Posterior cingulate gyrus (tissue), 11 donors: ENCODE measurements around the gene LUC7L3.
"Not testable (repeated sequence)": the region's sequence is repeated elsewhere in the genome, so short reads cannot be mapped to it uniquely, and the experiment has no call there.

Experiments used
- DNase-seq, 10 donors: peaks; one replicate each; pipeline versions ENCODE4 v3.0.0 to v3.0.0-alpha.2; 2020 to 2021; ENCODE audit warnings: mixed read lengths in 3 of 10
- intact Hi-C: fragments of 100-400 bp; cut with DNase I; formaldehyde crosslinking; loops from one replicate; pipeline ENCODE4 v1.15.1; 2023

Gene LUC7L3, protein sequence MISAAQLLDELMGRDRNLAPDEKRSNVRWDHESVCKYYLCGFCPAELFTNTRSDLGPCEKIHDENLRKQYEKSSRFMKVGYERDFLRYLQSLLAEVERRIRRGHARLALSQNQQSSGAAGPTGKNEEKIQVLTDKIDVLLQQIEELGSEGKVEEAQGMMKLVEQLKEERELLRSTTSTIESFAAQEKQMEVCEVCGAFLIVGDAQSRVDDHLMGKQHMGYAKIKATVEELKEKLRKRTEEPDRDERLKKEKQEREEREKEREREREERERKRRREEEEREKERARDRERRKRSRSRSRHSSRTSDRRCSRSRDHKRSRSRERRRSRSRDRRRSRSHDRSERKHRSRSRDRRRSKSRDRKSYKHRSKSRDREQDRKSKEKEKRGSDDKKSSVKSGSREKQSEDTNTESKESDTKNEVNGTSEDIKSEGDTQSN

DNA sequence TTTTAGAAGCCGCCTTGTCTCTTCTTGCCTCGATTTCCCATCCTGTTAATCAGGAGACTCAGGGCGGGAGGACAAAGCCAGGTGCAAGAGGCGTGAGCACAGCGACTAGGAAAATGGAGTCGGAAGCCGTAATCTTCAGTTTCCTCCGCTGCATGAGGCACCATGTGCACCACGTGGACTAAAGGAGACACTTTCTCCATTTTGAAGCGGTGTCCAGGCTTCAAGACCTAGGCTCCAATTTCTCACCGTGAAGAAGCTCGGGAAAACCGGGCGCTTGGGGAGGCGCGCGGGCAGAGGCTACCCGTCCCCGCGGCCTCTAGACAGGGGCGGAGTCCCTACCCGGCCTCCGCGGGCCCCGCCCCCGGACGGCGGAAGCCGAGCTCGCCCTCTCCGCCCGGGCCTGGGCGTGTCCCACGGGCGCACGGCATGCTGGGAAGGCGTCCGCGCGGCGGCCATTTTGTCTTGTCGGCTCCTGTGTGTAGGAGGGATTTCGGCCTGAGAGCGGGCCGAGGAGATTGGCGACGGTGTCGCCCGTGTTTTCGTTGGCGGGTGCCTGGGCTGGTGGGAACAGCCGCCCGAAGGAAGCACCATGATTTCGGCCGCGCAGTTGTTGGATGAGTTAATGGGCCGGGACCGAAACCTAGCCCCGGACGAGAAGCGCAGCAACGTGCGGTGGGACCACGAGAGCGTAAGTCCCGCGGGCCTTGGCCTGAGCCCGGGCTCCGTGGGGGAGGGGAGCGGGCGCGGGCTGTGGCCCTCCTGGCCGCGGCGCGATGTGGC lies at the start of gene LUC7L3:
TSS of gene LUC7L3 (plus strand) at position 460 of the 780 bp plus-strand sequence. CDS start at position 590, 130 bp downstream.
- DNase-seq = peak; percentile 89 to 99 (median 94)
- intact Hi-C loops = loop anchor here (1.0 kb wide), 1 partner anchor 12 kb away; the partner anchor contains the start of gene ANKRD40

DNA sequence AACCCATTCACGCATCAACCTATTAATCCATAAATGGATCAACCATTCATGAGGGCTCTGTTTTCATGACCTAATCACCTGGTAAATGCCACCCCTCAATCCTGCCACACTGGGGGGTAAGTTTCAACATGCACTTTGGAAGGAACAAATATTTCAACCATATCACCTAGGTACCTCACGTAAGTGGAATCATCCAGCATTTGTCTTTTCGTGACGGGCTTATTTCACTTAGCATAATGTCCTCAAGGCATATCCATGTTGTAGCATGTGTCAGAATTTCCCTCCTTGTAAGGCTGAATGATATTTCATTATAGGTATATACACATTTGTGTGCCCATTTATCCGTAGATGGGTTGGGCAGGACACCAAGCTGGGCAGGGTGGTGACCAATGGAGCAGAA lies 47.3 kb upstream of the LUC7L3 start:
- intact Hi-C loops = no loop called here
- DNase-seq = no peak

DNA sequence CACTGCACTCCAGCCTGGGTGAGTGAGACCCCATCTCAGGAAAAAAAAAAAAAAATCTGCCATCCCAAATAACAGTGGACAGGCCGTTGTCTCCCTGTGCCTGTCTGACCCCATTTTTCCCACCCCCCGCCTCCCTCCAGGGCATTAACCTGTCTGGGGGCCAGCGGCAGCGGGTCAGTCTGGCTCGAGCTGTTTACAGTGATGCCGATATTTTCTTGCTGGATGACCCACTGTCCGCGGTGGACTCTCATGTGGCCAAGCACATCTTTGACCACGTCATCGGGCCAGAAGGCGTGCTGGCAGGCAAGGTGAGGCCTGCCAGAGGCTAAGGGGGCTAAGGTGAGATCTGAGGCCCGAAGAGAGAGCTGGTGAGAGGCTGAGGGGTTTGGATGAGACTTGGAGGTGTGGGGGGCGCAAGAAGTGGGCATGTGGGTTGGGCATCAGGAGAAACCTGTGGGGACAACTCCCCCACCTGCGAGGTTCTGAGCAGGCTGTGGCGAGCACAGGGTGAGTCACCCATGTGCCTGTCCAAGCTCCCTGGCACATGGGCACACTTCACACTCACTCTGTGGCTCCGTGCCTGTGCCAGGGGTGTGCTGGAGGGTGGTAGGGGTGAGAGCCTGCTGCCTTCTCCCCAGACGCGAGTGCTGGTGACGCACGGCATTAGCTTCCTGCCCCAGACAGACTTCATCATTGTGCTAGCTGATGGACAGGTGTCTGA lies 46.4 kb upstream of the LUC7L3 start:
- peak in 2 of 10 donors; percentile 57 to 60 for DNase-seq
- intact Hi-C loops = no loop called here

DNA sequence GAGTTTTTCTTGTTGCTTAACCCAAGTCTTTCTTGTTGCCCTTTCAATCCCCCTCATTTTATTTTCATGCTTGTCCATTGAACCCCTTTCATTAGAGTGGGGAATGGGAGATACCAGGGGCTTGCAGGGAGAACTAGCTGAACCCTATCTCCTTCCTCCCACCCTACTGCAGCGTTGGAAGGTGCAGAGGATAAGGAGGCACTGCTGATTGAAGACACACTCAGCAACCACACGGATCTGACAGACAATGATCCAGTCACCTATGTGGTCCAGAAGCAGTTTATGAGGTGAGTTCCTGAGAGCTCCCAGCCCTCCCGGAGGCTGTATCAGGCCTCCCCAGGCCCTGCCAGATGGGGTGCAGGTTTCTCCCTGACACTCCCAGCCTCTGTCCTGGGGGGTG lies 44.2 kb upstream of the LUC7L3 start:
- DNase-seq = no peak
- intact Hi-C loops = no loop called here

DNA sequence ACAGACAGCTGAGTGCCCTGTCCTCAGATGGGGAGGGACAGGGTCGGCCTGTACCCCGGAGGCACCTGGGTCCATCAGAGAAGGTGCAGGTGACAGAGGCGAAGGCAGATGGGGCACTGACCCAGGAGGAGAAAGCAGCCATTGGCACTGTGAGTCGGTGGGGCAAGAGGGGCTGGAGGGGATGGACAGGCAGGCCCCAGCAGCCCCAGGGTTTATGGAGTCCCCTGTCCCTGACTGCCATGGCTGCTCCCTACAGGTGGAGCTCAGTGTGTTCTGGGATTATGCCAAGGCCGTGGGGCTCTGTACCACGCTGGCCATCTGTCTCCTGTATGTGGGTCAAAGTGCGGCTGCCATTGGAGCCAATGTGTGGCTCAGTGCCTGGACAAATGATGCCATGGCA lies 43.8 kb upstream of the LUC7L3 start:
- peak in 1 of 10 donors; percentile 74 for DNase-seq
- intact Hi-C loops = no loop called here

DNA sequence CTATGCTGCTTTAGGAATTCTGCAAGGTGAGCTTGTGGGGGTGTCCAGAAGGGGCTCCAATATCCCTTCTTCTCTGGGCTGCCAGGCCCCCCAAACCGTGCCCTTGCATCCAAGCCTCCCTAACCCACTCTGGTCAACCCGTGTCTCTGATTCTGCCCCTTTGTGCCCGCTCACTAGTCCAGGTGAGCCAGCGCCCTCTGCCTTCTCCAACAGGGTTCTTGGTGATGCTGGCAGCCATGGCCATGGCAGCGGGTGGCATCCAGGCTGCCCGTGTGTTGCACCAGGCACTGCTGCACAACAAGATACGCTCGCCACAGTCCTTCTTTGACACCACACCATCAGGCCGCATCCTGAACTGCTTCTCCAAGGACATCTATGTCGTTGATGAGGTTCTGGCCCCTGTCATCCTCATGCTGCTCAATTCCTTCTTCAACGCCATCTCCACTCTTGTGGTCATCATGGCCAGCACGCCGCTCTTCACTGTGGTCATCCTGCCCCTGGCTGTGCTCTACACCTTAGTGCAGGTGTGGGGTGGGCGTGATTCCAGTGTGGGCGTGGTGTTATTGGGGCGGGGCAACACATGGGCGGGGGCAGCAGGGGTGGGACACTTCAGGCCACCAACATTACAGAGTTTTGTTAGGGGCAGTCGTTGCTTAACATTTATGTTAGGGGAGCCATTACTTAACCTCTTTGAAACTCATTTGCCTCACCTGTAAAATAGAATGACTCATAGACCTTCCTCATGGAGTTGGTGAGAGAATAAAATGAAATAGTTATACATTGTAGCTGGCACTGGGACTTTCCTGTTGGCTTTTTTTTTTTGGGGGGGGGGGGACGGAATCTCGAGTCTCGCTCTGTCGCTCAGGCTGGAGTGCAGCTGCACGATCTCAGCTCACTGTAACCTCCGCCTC lies 43.1 kb upstream of the LUC7L3 start:
- intact Hi-C loops = no loop called here
- DNase-seq = peak in 2 of 10 donors; percentile 24 to 62

DNA sequence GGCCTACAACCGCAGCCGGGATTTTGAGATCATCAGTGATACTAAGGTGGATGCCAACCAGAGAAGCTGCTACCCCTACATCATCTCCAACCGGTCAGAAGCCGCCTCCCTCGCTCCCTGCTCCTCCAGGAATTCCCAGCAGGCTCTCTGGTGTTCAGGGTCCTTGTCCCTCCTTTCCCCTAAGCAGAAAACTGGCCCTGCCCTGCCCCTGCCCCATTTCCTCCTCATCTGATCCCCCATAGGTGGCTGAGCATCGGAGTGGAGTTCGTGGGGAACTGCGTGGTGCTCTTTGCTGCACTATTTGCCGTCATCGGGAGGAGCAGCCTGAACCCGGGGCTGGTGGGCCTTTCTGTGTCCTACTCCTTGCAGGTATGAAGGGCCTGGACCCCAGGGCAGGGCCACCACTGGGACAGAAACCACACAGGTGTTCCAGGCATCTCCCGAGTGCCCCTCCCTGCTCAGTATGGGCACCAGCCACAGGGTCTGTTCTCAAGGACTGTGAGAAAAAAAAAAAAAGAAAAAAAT lies 41.5 kb upstream of the LUC7L3 start:
- intact Hi-C loops = no loop called here
- peak in 2 of 10 donors; percentile 40 to 59 for DNase-seq

DNA sequence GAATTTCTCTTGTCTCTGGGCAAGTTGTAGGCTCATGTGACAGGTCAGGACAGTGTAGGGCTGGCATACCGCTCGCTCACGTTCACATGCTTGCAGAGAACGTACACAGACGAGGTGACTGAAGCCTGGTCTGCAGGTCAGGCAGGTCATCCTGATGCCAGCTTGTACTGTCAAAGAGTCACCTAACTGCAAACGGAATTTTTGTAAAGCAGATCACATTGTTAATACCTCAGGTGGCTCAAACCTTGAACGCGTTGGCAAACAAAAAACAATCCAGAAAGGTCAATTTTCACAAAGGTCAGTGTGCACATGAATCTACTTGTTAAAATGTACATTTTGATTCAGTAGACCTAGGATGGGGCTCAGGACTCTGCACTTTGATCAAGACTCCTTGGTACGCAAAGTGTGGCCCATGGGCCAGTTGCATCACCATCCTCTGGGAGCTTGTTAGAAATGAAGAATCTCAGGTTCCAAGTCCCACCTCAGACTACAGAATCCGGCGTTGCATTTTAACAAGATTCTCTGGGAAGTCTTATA lies 40.3 kb upstream of the LUC7L3 start:
- DNase-seq = peak in 1 of 10 donors; percentile 79
- intact Hi-C loops = no loop called here

DNA sequence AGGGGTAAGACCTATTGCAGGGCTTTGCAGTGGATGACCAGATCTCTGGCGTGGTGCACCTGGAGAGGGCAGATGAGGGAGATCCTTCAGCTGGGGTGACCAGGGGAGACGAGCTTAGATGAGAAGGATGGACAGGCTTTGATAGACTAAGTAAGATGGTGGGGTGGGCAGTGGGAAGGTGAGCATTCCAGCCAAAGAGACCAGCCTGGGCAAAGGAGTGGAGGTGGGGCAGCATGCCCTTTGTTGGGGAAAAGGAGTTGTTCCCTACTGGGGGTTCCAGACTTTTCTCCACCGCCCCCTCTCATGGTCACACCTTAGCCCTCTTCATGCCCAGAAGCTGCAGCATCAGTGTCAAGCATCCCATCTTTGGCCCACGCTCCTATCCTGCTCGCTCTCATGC lies 39.3 kb upstream of the LUC7L3 start:
- intact Hi-C loops = no loop called here
- peak in 1 of 10 donors; percentile 32 for DNase-seq

DNA sequence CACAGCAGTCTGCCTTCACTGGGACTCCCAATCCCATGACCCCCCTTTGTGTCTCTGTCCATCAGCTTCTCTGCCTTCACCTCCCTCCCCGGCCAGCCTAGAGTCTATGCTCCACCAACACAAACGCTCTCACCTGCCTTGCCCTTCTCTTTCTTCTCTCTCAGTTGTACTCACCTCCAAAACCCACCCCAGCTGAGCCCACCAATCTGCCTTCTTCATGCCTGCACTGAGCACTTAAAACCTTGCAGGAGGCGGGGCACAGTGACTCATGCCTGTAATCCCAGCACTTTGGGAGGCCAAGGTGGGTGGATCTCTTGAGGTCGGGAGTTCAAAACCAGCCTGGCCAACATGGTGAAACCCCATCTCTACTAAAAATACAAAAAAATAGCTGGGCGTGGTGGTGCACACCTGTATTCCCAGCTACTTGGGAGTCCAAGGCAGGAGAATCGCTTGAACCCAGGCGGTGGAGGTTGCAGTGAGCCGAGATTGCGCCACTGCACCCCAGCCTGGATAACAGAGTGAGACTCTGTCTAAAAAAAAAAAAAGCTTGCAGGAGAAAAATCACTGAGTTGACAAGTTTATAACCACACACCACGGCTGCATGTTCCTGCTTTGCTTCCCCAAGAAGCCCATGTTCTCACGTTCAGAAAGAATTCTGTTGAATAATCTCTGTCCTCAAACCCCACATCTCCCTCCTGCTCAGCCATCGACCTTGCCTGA lies 38.7 kb upstream of the LUC7L3 start:
- intact Hi-C loops = not testable (repeated sequence)
- DNase-seq = peak in 2 of 10 donors; percentile 43 to 58

DNA sequence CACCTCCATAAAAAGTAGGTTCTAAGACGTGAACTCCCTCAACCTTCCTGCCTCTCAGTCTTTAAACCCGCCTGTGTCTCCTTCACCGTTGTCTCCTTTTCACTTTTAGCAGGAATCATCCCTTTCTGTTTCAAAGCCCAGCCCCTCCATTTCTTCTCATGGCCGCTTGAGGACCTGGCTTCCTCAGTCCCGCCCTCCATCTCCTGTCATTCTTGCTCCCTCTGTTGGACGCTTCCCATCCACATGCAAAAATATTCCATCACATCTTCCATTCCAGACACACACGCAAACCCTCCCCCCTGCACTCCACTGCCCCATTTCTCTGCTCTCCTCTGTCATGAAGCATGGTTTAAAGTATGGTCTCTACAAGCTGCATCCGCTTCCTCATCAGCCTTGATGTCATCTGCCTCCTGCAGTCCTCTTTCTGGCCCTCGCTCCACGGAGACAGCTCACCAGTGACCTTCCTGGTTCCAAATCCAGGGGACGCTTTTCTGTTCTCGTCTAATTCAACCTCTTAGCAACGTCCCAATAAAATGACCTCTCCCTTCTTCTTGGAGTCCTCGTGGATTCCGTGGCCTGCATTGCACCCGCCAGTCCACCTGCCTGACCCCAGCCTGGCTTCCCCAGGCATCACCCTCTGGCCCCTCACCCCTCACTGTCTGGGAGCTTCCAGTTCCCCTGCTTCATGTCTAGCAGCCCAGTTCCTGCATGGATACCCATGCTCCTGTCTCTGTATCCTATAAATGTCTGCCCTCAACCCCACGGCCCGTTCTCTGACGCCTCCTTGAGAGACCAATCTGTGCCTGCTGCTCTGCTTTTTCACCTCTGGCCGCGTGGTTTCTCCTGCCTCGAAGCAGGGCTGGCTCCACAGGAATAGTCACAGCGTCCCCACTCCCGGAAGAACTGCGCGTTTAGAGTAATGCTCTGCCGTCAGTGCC lies 37.9 kb upstream of the LUC7L3 start:
- intact Hi-C loops = no loop called here
- peak in 7 of 10 donors; percentile 20 to 91 (median 50) for DNase-seq

DNA sequence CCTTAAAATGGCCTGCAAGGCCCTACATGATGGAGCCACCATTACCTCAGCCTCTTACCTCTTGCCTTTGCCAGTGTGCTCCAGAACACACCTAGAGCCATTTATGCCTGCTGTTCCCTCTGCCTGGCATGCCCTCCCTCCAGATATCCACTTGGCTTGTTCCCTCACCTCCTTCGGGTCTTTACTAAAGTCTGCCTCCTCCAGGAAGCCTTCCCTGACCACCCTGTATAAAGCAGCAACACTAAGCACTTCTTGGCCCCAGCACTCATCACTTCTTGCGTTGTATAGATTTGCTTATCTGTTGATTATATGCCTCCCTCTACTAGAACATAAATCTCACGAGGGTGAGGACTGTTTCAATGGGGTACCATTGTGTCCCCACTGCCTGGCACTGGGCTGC lies 37.0 kb upstream of the LUC7L3 start:
- intact Hi-C loops = no loop called here
- peak in 1 of 10 donors; percentile 17 for DNase-seq

DNA sequence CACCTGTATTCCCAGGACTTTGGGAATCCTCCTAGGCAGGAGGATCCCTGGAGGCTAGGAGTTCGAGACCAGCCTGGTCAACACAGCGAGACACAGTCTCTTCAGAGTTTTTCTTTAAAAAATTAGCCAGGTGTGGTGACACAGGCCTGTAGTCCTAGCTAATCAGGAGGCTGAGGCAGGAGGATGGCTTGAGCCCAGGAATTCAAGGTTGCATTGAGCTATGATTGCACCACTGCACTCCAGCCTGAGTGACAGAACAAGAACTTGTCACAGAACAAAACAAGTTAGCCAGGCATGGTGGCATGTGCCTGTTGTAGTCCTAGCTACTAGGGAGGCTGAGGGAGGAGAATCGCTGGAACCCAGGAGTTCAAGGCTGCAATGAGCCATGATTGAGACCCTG lies 36.5 kb upstream of the LUC7L3 start:
- intact Hi-C loops = no loop called here
- peak in 1 of 10 donors; percentile 14 for DNase-seq

DNA sequence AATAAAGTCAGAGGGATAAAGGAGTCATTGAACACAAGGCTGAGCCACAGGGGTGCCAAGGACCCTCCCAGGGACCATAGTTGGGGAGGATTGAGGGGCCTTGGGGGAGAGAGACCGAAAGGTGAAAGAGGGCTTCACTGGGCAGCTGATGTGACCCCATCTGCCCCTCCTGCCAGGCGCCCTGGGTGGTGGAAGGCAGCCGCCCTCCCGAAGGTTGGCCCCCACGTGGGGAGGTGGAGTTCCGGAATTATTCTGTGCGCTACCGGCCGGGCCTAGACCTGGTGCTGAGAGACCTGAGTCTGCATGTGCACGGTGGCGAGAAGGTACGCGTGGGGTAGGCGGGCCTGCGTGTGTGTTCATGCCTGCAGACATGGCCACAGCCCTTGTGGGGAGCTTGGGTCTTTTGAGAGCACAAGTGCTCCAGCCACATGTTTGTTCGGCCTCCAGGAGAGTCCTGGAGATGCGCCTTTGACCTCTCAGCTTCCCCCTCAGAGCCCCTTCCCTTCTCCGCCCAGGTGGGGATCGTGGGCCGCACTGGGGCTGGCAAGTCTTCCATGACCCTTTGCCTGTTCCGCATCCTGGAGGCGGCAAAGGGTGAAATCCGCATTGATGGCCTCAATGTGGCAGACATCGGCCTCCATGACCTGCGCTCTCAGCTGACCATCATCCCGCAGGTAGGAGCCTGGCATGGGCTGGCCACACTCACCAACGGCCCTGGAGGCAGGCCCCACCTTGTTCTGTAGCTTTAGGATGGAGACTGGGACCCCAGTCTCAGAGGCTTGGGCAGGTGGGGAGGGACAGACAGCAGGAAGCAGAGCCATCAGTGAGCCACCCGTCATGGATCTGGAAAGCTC lies 35.7 kb upstream of the LUC7L3 start:
- intact Hi-C loops = no loop called here
- DNase-seq = peak in 1 of 10 donors; percentile 73

DNA sequence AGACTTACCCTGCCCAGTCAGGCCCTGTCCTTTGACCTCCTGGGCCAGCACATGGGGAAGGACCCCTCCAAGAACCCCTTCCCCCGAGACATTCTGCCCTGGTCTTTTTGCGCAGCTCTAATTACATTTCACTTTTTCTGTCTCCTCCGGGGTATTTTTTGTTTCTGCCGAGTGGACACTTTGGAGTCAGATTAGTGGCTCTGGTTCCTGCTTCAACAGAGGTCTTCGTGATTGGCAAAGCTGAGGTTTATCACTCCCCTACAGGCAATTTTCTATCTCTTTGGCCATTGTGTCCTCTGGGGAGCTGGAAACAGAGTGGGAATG lies 35.2 kb upstream of the LUC7L3 start:
- DNase-seq = no peak
- intact Hi-C loops = no loop called here

DNA sequence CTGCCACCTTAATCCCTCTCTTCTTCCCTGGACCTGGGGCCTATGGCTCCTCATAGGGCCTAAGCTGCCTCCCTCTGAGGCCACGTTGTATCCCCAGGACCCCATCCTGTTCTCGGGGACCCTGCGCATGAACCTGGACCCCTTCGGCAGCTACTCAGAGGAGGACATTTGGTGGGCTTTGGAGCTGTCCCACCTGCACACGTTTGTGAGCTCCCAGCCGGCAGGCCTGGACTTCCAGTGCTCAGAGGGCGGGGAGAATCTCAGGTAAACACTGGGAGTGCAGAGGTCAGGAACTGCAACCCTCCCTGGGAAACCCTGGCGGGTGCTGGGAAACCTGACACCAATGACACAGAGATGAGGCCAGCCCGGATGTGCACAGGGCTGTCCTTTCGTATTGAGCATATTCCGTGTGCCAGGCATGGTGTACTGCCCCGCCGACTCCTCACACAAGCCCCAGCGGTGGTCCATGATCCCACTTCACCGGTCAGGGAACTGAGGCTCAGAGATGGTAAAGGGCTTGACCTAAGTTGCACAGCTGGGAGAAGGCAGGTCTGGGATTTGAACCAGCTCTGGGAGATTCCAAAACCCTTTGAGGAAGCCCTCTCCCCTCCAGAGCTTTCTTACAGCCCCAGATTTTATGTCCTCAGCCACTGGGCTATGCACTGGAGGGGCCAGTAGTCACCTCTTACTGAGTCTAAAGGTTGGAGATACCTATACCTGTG lies 34.6 kb upstream of the LUC7L3 start:
- peak in 1 of 10 donors; percentile 49 for DNase-seq
- intact Hi-C loops = no loop called here
